Amniotic stem cell (primary cell): ENCODE measurements around the gene FGD1.

Experiments used
- DNase-seq: peaks from one replicate; lab custom pipeline; 2025; lab: John Stamatoyannopoulos, UW

The FGD1 gene

DNA sequence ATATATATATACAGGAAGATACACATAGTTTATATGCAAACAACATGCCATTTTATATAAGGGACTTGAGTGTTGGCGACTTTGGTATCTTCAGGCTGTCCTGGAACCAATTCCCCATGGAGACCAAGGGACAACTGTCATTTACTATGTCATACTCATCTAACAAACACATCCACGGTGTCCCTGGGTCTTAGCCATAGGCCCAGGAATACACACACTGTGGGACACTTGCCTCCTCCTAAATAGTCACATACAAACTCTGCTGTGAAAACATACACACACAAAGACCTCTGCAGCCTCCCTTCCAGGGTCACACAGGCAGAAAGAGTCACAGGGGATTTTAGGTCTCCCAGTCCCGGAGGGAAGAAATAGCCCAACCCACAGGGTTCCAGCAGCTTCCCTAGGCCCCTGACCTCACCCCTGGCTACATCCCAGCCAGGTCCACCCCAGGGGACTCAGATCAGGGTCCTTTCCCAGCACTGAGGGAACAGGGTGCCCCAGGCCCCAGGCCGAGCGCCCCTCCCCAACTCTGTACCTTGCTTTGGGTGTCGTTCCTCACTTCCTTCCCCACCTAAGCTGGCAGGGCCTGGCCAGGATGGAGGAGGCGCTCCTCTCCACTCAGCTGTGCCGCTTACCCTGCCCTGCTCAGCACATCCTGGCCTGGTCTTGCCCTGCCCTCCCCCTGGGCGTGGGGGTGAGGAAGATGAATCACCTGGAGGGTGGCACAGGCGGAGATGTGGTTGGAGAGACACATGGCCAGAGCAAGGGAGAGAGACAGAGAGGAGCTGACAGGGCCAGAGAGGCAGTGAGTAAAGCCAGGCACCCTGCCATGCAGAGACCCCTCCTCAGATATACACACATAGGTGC lies 21.8 kb downstream of the FGD1 start:
- no peak for DNase-seq

DNA sequence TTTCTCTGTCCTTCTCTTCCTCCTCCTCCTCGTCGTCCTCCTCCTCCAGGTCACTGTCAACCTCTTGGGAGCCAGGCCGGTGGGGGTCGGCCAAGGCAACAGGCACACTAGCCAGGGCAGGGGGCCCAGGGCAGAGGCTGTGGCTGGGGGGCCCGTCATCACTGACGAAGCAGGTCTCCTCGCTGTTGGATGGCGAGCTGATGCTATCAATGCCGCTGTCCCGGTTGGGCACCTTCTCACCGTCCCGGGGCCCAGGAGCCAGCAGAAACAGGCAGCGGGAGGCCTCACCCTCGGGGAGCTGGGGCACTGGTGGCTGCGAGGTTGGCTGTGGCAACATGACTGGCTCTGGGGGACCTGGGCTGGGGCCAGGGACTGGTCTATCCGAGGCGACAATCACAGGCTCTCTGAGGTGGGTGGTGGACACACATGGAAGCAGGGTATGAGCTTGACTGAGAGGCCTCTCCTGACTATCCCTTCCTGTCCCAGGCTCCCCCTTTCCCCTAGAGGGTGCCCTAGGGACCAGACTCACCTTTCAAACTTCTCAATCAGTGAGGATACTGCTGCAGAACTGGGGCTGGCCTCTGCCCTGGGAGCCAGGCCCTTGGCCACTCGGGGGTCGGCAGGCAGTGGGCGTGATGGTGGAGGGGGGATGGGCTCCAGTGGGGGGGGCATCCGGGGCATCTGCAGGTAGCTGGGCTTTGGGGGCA lies 25.8 kb downstream of the FGD1 start:
- DNase-seq, result no peak

DNA sequence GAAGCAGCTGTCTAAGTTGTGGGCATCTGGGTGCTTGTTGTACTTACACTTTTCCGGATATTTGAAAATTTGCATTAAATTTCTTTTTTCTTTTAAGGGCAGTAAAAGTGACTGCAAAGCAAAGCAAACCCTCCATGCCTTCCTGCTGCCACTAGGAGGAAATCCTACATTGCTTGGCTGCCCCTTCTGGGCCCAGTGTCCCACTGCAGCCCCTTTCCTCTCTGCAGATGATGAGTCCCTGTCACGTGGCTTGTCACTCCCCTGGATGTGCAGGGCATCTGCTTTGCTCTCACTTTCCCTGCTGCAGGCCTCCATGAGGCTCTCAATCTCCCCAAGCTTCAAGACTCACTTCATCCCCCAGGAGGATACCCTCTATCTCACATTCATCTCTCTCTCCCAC lies 43.1 kb downstream of the FGD1 start:
- DNase-seq, result no peak

DNA sequence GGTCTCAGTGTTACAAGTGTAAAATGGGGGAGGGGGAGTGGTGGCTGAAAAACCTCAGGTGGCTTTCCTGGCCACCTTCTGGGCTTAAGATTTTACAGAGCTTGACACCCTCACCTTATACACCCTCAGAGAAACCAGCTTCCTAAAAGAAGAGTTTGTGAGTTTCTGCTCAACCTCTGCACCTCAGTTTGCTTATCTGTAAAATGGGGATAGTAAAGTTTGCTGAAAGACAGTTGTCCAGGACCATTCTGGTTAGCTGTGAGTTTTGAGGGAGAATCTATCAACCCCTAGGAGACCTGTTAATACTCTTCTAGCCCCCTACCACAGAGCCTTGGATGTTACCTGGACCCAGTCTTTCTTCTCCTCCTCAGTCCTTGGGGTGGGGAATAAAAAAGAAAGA lies 46.1 kb downstream of the FGD1 start:
- no peak for DNase-seq

DNA sequence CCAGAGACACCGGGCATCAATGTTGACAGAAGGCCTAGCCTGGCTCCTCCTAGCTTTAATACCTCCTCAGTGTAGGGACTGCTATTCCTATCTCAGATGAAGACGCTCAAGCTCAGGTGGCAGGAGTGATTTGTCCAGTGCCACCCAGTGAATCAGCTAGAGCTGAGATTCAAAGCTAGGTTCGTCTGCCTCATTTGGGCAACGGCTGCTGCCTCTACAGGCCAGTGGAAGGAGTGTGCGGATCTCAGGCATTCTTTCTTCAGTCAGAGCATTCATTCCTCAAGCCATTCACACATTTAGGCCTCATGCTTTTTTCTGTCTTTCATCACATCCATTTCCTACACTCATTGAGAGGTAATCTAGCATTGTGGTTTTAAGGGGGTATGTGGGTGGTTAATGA lies 48.6 kb downstream of the FGD1 start:
- DNase-seq, result no peak

DNA sequence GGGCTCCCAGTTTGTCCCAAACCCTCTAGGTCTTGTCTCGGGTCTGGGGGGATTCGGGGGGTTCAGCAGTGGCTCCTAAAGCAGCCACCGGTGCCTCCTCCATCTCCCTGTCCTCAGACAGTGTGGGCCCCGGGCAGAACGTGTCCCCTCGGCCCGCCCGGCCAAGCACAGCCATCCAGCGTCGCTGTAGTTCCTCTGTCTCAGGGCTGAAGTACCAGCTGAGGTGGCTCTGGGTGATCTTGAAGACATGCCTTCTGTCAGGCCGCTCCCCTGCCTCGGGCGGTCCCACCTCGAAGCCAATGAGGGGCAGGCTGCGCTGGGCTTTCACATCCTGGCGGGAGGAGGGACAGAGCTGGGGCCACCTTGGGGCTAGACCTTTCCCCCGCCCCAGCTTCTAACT lies 50.0 kb downstream of the FGD1 start:
- no peak for DNase-seq

DNA sequence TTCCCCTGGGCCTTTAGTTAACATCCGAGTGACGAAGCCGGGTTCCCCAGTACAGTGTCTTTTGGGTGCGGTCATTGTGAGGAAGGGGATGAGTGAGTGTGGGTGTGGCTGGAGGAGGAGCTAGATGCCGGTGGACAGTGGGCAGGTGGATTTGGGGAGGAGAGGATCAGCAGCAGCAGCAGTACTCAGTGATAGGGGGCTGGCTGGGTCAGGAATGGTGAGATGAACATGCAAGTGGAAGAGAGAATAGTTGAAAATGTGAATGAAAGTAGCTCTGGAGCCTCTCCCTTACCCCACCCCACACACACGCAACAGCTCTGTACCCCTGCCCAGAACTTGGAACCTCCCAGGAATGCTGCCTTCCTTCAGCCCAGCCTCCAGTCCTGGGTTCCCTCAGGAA lies 51.3 kb downstream of the FGD1 start:
- no peak for DNase-seq

DNA sequence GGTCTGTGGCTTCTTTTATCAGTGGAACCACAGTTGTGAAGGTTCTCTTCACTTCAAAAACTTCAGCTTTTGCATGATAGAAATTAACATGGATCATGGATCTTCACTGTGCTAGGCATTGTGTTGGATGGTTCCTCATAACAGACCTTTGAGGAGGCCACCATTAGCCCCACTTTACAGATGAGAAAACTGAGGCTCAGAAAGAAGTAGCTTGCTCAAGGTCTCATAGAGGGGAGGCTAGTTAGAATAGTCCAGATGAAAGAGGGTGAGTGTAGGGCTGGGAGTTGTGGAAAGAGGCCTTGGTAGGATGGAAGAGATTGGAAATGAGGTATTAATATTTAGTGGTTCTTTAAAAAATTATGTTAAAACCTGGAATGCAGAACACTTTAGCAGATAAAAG lies 53.2 kb downstream of the FGD1 start:
- DNase-seq, result no peak

DNA sequence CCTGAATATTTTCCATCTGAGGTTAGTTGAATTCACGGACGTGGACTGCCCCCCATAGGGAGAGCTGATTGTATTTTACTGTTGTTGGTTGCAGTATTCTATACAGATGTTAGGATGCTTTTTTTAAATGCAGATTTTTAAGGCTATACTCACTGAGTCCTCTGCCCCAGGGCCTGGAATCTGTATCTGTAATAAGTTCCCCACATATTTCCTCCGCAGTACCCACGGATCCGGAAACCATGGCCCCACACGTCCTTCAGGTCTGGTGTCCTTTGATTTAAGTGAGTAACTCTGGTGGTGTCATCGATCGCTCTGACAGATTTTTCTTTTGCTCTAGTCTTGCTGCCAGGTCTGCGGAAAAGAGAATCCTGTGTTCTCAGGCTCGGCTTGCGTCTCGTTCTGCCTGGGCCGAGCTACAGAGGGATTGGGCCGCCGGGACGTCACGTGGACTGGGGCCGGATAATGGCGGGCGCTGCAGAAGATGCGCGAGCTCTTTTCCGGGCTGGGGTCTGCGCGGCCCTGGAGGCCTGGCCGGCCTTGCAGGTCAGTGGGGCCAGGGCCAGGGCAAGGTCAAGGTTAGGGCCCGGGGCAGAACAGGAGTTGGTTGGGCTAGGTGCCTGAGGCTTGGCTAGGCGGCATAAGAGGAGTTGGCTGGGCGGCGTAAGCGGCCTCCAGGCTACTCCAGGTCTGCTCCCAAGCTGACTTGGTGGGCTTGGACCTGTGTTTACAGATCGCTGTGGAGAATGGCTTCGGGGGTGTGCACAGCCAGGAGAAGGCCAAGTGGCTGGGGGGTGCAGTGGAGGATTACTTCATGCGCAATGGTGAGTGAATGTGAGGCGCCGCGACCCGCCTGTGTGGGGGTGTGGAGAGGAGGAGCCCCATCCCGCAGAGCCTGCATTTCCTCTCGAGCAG lies 55.8 kb downstream of the FGD1 start, which contains the start of gene TSR2:
TSR2 (plus strand) TSS at position 445 of the 912 bp plus-strand sequence; CDS start at position 463, 18 bp downstream.
- peak; percentile 52 for DNase-seq

DNA sequence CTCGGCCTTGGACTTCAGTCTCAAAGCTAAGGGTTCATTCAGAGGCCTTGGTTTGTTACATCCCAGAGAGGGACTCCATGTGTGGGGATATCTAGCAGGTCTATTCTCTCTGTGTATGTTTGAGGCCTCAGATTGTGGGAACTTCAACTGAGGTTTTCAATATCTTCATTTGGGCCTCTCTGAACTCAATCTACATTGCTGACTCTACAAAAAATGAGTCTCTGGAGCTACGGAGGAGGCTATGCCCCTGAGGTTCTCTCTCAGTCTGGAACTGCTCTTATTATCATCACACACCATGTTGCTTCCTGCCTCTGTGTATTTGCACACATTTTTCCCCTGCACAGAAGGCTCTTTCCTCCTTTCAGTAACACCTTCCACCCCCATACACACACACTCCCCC lies 60.9 kb downstream of the FGD1 start:
- DNase-seq, result no peak

DNA sequence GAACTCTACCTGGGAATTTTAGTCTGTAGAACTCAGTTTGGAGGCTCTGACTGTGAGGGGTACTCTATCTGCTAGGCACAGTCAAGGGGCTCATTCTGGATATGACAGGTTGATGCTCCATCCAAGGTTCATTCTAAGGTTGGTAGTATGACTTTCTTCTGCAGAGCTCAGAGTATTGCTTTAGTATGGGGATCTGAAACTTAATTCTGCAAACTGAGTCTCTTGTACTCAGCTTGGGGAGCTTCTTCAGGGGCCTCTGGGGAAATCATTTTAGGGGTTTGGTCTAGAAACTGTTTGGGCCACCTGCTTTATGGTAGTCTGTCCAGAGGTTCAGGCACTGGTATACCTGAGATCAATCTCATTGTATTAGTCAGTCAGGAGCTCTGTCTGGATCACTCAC lies 65.5 kb downstream of the FGD1 start:
- DNase-seq, result no peak

DNA sequence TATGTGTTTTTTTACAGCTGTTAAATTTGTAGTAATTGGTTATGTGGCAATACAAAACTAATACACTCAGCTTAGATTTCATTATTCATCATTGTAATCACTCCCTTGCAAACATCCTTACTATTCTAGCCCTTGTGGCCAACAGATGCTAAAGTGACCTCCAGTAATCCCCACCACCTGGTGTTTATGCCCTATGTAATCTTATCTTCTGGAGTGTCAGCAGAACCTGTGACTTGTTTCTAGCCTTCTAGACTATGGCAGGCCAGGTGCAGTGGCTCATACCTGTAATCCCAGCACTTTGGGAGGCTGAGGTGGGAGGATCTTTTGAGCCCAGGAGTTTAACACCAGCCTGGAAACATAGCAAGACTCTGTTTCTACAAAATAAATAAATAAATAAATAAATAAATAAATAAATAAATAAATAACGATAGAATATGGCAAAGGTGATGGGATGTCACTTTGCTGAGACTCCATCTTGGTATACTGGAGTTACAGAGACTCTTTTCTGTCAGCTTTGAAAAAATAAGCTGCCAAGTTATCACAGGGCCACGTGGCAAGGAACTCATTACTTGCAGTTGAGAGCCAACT lies 68.1 kb downstream of the FGD1 start:
- DNase-seq, result no peak

DNA sequence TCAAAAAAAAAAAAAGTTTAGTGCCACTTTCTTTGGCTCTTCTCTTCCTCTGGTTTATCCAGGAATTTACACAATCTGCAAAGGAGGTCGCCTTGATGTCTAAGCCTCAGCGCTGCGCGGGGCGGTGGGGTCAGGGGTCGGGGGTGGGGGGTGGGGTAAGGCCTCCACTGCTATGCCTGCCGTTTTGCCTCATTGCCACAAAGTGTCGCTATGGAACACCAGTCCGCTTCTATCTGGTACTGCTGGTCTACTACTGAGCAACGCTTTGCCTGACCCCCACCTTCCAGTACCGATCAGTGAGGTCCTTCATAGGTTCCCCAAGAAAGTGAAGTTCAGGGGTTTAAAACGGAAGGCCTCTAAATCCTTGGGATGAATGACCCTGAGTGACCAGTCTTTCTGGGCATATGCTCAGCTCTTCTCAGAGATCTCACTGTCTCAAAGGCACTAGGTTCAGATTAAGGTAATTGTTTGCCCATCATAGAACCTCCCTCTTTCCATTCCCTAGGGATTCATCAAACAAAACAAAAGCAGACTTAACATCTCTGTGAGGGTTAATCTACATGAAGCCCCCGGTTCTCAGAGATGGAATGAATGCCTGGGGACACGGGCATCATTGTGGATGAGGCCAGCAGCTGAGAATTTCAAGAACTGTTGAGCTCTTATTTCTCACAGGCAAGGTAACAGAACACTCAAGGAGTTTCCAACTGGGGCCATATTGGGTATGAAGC lies 72.7 kb downstream of the FGD1 start:
- no peak for DNase-seq

DNA sequence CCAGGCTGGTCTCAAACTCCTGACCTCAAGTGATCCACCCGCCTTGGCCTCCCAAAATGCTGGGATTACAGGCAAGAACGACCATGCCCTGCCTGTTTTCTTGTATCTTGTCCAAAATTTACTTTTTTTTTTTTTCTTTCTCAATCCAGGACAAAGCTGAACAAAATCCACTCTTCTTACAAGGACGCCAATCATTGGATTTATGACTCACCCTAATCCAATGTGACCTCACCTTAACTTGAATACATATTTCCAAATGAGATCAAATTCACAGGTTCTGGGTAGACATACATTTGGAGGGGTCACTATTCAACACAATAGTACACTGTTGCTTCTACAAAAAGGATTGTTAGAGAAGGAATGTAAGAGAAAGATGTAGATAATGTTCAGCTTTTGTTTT lies 73.9 kb downstream of the FGD1 start:
- no peak for DNase-seq

DNA sequence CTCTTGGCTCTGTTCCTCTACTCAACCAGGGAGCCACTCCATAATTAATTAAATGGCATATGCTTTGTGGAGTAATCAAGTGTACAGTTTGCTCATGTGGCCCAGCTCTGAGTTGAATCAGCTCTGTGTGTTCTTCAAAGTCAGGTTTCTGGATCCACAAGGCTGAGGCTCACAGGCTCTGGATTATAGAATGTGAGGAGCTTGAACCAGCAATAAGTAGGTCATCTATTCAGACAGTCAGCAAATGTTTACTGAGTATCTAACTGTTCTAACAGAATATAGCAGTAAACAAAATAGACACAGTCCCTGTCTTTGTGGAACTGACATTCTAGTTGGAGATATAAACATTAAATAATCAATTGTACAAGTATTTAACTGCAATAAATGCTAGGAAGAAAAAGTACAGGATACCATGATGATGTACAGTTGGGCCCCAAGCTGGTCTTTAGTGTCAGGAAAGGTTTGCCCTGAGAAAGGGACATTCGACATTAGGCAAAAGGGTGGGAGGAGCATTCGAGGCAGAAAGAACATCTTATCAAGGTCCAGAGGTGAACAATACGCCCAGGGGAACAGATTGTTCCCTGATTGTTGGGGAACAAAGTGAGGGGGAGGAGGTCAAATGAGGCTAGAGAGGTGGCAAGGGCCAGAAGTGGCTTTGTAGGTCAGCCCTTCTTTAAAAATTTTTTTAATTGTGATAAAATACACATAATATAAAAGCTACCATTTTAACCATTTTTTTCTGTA lies 76.3 kb downstream of the FGD1 start:
- no peak for DNase-seq

DNA sequence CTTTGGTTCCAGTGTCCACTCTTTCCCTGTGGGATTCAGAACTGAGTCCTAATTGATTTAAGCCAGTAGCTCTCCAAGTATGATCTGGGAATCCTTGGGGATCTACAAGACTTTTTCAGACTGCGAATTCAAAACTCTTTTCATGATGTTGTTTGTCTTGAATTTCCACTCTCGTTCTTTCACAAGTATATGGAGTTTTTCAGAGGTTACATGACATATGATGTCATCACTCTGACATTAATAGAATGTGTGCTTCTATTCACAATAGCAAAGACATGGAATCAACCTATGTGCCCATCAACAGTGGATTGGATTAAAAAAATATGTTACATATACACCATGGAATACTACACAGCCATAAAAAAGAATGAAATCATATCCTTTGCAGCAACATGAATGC lies 79.1 kb downstream of the FGD1 start:
- no peak for DNase-seq

DNA sequence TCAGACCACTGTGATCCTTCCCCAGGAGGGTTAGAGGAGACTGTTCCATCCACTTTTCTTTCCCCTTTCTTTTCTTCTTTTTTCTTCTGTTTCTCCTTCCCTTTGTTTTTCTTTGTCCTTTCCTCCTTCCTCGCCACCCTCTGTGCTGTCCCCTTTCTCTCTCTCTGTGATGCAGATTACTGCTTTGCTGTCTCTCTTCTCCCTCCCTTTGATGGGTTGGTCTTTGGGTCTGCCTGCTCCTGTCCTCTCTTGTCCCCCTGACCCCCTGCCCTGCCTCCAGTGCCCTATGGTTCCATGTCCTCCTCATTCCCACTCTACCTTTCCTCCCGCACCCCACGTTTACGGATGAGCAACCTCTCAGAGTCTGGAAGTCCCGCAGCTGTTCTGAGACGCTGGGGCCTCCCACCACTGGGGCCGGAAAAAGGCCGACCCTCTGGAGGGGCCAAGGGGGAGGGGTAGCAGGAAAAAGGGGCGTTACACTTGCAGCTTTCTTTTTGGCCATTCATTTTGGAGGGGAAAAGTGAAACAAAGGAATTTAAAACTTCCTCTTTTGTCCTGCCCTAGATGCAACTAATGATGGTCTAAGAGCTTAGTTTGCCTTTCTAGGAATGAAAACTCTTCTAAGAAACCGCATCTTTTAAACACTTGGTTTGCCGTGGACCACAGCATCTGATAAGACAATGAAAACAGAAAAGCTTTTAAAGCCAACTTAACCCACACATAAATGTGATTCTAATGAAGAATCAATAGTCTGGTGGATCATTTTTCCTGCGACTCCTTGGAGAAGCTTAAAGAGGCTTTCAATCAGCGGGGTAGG lies 80.3 kb downstream of the FGD1 start:
- DNase-seq, result no peak

DNA sequence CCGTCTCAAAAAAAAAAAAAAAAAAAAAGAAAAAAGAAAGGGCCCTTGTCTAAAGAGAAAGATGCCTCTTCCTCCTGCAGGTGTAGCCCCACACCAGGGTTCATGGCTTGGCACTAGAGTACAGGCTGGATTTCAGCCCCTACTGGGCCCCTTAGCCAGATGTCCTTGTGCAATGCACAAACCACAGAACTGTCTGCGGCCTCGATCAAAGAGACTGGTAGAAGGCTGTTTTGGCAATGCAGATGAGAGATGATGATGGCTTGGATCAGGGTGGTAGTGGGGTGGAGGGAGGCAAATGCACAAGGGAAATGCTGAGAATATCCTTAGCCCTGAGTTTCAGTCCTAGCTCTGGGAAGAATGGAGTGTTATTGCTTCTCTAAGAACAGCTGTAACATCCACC lies 82.3 kb downstream of the FGD1 start:
- DNase-seq, result no peak

DNA sequence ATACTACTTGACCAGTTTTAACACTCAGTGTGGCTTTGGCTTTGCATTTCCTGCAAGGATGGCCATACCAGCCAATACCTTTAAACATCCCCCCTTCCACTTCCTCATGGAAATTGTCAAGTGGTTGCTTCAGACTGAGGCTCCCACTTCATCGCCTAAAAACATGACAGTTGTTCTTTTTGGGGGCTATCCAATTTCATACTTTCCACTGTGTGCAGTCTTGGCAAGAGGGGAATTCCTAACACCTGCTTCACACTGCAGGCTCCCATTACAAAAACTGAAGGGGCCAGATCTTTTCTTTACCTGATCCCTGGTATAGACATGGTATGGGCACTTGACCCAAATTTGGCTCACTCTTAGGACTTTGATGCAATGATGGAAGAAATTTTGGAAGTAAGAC lies 84.3 kb downstream of the FGD1 start:
- no peak for DNase-seq

DNA sequence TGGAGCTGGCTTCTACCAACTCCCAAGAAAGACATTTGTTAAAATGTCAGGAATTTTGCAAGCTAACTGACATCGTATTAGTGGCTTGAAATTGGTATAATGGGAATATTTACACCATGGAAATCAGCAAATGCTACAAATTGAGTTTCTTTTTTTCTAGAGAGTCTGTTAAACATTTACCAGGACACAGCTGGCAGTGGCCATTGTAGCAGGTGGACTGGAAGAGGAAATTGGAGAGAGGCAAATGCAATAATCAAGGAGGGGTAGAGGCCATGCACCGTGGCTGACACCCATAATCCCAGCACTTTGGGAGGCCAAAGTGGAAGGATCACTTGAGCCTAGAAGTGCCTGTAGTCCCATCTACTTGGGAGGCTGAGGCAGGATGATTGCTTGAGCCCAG lies 88.8 kb downstream of the FGD1 start:
- DNase-seq, result no peak
